HG03378 (cell line): ENCODE measurements around the gene UNC13C.
"Not testable (repeated sequence)": the region's sequence is repeated elsewhere in the genome, so short reads cannot be mapped to it uniquely, and the experiment has no call there.

Experiments
- ATAC-seq: cut with Tn5 transposase; IDR thresholded peaks from one replicate; pipeline ENCODE4 v1.9.1; 2021; ENCODE audit warnings: mild to moderate bottlenecking, moderate library complexity; ENCODE audit not compliant: unreplicated experiment

UNC13C gene

DNA sequence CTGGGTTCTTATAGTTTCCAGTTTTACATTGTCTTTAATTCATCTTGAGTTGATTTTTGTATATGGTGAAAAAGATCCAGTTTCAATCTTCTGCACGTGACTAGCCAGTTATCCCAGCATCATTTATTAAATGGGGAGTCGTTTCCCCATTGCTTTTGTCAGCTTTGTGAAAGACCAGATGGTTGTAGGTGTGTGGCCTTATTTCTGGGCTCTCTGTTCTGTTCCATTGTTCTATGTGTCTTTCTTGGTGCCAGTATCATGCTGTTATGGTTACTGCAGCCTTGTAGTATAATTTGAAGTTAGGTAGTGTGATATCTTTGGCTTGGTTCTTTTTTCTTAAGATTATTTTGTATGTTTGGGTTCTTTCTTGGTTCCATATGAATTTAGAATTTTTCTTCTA is 432.2 kb downstream of the UNC13C start:
- no peak for ATAC-seq

- no peak for ATAC-seq
Observed at GRCh38 chr15:54424171-54424570, 445.9 kb downstream of the UNC13C start.

DNA sequence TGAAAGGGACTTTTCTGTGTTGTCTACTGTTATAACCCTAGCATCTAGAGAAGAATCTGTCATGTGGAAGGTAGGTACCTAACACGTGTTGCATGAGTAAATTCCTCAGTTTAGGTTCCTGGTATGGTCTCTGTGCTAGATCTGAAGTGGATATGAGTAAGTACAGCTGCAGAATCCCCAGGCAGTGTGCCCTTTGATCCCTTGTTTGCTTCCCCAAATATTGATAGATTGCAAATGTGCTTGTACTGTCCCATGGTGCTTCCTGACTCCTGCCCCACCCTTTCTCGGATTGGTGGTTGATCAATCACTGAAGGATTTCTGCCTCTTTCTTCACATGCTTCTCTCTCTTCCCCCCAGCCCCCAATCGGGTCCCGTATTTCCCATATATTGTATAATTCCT is 450.4 kb downstream of the UNC13C start:
- no peak for ATAC-seq

DNA sequence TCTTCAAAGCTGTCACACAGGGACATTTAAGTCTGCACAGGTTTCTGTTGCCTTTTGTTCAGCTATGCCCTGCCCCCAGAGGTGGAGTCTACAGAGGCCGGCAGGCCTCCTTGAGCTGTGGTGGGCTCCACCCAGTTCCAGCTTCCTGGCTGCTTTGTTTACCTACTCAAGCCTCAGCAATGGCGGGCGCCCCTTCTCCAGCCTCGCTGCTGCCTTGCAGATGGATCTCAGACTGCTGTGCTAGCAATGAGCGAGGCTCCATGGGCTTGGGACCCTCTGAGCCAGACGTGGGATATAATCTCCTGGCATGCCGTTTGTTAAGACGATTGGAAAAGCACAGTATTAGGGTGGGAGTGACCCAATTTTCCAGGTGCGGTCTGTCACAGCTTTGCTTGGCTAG is 472.0 kb downstream of the UNC13C start:
- not testable (repeated sequence) for ATAC-seq

- ATAC-seq = no peak
Observed at GRCh38 chr15:54456413-54456812, 478.2 kb downstream of the UNC13C start.

GRCh38 chr15:54462511-54462913 is 484.3 kb downstream of the UNC13C start:
- ATAC-seq = no peak

GRCh38 chr15:54481819-54482218 is 503.6 kb downstream of the UNC13C start:
- ATAC-seq = no peak

GRCh38 chr15:54482251-54482650 is 504.0 kb downstream of the UNC13C start:
- ATAC-seq = no peak

DNA sequence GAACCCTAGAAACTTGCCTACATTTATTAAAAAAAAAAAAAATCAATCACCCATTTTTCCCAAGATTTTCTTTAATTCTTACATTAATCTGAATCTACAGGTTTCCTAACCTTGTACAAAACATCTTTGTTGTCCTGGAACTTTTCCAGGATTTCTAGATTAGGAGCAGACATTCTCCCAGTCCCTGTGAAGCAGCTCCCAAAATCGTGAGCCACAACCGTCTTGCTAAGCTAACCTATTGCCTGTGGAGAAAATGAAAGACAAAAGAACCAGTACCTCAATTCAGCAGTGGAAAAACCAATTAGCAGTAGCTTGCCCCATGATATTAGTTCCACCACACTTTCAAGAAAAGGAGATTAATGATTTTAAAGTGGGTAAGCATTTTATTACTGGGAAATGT is 522.1 kb downstream of the UNC13C start:
- ATAC-seq = no peak

GRCh38 chr15:54502416-54503075 is 524.3 kb downstream of the UNC13C start:
- ATAC-seq = no peak

GRCh38 chr15:54504695-54505094 is 526.5 kb downstream of the UNC13C start:
- ATAC-seq = no peak

- ATAC-seq = no peak
Observed at GRCh38 chr15:54506977-54507524, 528.8 kb downstream of the UNC13C start.

GRCh38 chr15:54514601-54515000 is 536.4 kb downstream of the UNC13C start:
- no peak for ATAC-seq

DNA sequence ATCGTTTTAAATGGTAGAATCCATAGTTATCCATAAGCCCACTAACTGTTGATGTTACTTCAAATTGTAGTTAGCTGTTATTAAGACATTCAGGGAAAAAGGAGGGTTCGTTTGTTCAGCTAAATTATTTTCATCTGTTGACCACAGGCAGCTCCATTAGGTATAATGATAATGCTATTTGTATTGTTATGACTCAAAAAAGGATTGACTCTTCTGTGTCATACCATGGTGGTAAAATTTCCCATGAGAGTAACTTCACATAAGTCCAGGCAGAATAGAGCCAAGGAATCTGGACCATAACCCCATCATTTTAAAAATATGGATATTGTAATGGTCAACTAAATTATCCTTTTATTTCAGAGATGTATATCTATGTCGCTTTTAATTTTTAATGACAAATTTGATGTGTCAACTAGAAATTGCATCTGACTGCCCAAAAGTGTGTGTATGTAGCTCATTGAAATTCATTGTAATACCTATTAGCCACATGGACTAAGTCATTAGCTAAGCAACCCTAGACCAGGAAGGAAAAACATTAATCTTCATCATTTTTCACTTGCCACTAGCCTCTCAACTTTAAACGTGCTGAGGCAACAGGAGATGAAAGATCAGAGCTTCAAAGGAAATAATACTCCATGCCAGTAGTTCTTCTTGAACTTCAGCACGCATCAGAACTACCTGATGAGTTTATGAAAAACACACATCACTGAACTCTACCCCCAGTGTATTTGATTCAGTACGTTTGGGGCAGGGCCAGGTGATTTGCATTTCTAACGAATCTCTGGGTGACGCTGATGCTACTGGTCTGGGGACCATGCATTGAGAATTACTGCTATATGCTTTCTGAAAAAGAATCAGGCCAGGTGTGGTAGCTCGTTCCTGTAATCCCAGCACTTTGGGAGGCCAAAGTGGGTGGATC is 537.7 kb downstream of the UNC13C start:
- no peak for ATAC-seq

DNA sequence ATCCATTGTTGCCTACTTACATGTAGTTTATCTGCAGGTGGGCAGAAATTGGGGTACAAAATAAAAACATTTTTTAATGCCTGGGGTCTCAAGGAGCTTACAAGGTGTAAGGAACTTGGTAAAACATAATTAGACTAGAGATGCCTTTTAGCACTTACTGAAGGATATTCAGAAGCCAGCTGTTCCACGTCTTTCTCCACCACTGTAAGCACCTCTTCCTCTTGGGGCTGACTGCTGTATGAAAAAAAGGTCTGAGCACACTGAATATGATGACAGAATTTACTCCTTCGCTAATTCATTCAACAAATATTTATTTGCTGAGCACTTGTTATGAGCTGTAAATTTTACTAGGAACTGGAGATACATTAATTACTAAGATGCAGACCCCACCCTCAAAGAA is 539.1 kb downstream of the UNC13C start:
- no peak for ATAC-seq

DNA sequence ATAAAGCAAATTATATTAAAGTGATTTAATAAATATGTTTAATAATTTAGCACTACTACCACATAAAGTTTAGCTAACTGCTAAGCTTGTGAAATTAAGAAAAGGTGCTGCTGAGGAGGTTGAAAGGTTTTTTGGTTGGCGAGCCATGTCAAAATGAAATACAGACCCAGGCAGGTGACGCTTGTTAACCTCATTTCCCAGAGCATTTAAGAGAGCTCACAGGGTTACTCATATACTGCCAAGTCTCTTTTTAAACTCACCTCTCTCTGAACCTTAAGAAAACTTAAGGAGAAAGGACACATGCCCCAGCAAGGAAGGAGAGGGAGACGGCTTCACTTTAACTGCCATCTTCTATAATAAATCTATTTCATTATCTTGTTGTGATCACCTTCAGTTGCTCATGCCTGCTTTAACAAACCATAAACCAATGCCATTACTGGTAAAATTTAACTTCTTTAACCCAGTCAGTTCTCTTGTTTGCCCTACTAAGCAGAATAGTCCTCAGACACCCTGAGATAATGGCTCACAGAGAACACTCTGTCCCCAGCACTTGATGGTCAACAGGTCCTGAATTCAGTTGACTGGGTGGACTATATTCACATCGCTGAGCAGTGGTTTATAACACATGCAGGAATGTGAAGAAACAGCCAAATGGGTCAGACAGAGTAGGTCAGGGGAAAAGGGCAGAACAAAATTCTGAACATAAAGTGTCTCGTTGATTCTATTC is 540.1 kb downstream of the UNC13C start:
- ATAC-seq = no peak

- peak; percentile 72 for ATAC-seq
Observed at GRCh38 chr15:54519577-54519976, 541.3 kb downstream of the UNC13C start.

DNA sequence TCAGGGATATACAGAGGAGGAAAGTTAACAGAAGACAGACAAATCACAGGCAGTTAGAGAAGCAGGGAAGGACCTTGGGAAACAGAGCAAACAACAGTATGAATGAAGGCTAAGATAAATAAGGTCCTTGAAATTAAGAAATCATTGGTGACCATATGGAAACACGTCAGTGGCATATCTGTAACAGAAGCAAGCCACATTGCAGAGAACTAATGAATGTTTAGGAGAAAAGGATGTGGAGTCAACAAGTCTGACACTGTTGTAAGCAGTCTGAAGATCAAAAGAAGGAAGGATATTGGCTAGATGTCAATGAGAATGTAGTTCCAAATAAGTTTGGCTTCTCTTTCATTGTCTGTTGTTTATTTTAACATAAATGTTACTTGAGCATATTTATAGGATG is 542.4 kb downstream of the UNC13C start:
- no peak for ATAC-seq

- no peak for ATAC-seq
Observed at GRCh38 chr15:54521206-54521605, 543.0 kb downstream of the UNC13C start.

DNA sequence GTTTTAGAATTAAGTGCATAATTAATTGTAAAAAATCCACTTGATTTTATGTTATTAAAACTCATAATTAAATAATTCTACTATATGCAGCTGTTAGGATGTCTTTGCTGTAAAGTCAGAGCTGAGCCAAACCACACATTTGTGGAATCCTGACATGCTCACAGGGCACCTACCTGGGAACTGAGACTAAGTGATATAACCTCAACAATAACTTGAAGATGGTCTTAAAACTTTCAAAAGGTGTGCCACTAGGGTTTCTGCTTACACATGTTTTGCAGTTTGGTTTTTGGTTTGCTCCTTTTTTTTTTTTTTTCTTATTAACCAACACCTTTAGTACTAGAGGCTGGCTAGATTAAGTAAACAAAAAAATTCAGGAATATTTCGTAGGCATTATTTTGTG is 549.8 kb downstream of the UNC13C start:
- no peak for ATAC-seq

GRCh38 chr15:54540721-54541120 is 562.5 kb downstream of the UNC13C start:
- no peak for ATAC-seq
